Upper lobe of left lung (tissue), 4 donors: ENCODE data around the gene KCNK15.

Experiments
- EP300 ChIP-seq, 4 donors: sonication (generic); formaldehyde crosslinking; IDR thresholded peaks; one replicate each; pipeline ENCODE4 v1.5.1; 2017; ENCODE audit warnings: antibody characterized with exemption in 4 of 4, control low read depth in 2 of 4
- TF ChIP-seq, protein P1 (sequence below), 6 experiments: fragments of 450-650 bp in 4 of 6; fragments of 200-600 bp in 2 of 6; sonication (generic) in 2 of 6; IDR thresholded peaks; one replicate each; pipeline ENCODE4 v1.5.1; 2016 to 2019; ENCODE audit warnings: antibody characterized with exemption in 6 of 6

DNA sequence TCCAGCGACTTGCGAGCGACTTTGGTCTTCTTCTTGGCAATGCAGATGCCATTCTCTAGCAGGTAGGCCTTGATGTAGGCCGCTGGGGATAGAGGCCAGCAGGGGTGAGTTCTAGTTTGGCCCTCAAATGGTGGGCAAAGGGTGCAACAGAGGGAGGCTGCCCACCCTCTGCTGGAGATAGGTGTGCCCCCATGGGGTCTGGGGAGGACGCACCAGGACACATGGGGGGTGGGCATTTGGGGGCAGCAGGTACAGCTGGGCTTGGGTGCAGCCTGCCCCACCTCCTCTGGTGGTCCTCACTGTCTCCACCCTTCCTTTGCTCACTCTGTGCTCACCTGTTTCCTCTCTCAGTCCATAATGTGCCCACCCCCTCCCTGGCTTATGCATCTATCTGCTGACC lies 11.3 kb downstream of the KCNK15 start:
- TF ChIP-seq, protein P1, sequence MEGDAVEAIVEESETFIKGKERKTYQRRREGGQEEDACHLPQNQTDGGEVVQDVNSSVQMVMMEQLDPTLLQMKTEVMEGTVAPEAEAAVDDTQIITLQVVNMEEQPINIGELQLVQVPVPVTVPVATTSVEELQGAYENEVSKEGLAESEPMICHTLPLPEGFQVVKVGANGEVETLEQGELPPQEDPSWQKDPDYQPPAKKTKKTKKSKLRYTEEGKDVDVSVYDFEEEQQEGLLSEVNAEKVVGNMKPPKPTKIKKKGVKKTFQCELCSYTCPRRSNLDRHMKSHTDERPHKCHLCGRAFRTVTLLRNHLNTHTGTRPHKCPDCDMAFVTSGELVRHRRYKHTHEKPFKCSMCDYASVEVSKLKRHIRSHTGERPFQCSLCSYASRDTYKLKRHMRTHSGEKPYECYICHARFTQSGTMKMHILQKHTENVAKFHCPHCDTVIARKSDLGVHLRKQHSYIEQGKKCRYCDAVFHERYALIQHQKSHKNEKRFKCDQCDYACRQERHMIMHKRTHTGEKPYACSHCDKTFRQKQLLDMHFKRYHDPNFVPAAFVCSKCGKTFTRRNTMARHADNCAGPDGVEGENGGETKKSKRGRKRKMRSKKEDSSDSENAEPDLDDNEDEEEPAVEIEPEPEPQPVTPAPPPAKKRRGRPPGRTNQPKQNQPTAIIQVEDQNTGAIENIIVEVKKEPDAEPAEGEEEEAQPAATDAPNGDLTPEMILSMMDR (IDR thresholded peaks at IDR 0.05) = no peak
- no peak for TF ChIP-seq EP300 (IDR thresholded peaks at IDR 0.05)
